Heart right ventricle (tissue), 16 donors: ENCODE results near the gene PPFIA1. TPM values are rescaled to one million over a fixed set of nuclear protein-coding genes. Genes with fewer than 3 reads are reported as not detected.

Experiments
- ATAC-seq, 8 donors: fragments of 200-7000 bp; cut with Tn5 transposase; one replicate each; pipeline ENCODE4 v1.9.1; 2020; ENCODE audit warnings: mild to moderate bottlenecking in 8 of 8, moderate library complexity in 8 of 8, moderate number of reproducible peaks in 1 of 8
- DNase-seq, 2 donors: peaks; one replicate each; pipeline ENCODE4 v3.0.0-alpha.2; 2020
- H3K27ac ChIP-seq, 10 donors: fragments of 200-600 bp; sonication (generic) in 2 of 10; one replicate each; pipeline versions ENCODE4 v1.5.0 to v1.8.0; 2020 to 2022; ENCODE audit warnings: mild to moderate bottlenecking in 3 of 10
- H3K27me3 ChIP-seq, 7 donors: fragments of 200-600 bp; one replicate each; pipeline ENCODE4 v1.8.0; 2021 to 2022; ENCODE audit warnings: mild to moderate bottlenecking in 2 of 7
- H3K36me3 ChIP-seq, 9 donors: fragments of 200-600 bp; sonication (generic) in 1 of 9; one replicate each; pipeline versions ENCODE4 v1.5.0 to v1.8.0; 2020 to 2022; ENCODE audit warnings: mild to moderate bottlenecking in 2 of 9
- H3K4me1 ChIP-seq, 9 donors: fragments of 200-600 bp; sonication (generic) in 1 of 9; one replicate each; pipeline versions ENCODE4 v1.5.0 to v1.8.0; 2020 to 2022; ENCODE audit warnings: mild to moderate bottlenecking in 4 of 9
- H3K4me3 ChIP-seq, 10 donors: fragments of 200-600 bp; sonication (generic) in 2 of 10; one replicate each; pipeline versions ENCODE4 v1.5.0 to v1.8.0; 2020 to 2022; ENCODE audit warnings: mild to moderate bottlenecking in 7 of 10, moderate library complexity in 2 of 10
- H3K9me3 ChIP-seq, 11 donors: fragments of 200-600 bp in 10 of 11; sonication (generic) in 2 of 11; one replicate each; pipeline versions ENCODE4 v1.5.0 to v1.8.0; 2013 to 2022; ENCODE audit warnings: mild to moderate bottlenecking in 2 of 11, control low read depth in 1 of 11, moderate library complexity in 1 of 11
- CTCF ChIP-seq, 9 donors: fragments of 200-600 bp; sonication (generic) in 2 of 9; IDR thresholded peaks; one replicate each; pipeline versions ENCODE4 v1.5.0 to v1.8.0; 2021 to 2022; ENCODE audit warnings: antibody characterized with exemption in 9 of 9, mild to moderate bottlenecking in 5 of 9, moderate library complexity in 1 of 9
- WGBS, 2 donors: extraction: QIAGEN DNeasy Blood & Tissue Kit; methylation state at CpG; one replicate each; pipeline ENCODE4 v1.1.7; 2013; ENCODE audit warnings: inconsistent platforms in 1 of 2; 5-methylcytosine and 5-hydroxymethylcytosine counted together
- intact Hi-C, 10 donors: fragments of 100-400 bp; cut with DNase I; formaldehyde crosslinking; loops; one replicate each; pipeline versions ENCODE4 v1.11.1 to v1.14.2; 2022
- polyA plus RNA-seq, 2 donors: library from polyadenylated mRNA; stranded (reverse); fragments of 200-250 nt; gene quantifications; one replicate each; pipeline ENCODE4 v1.2.3, GENCODE V29; 2013
- total RNA-seq, 10 donors: library from RNA; stranded (reverse); fragmentation: NEBNext Ultra II Directional in 3 of 10; extraction: Animal tissue kit (Norgen Biotek cat#: 25700) in 3 of 10; gene quantifications; one replicate each; pipeline versions ENCODE4 v1.2.1 to v1.2.4, GENCODE V29; 2021 to 2023
- donor health status: Arrhythmogenic right ventricular cardiomyopathy.
- donor health status: ischemic (EF 13 %, LVEDD 7.1; RV severe dilation, severe dysfunction).
- donor health status: healthy with polysubstance abuse.
- donor health status: DM: no; HTN: yes; CAD: no.
- donor health status: DM: no; HTN: no; CAD: no.
- donor health status: ischemic (EF 25% LVEDD 6.9; RV normal size, moderate dysfunction).
- donor health status: ischemic (EF 25% LVEDD 5.7; RV mildly dilated, moderate dysfunction).
- donor health status: healthy.
- donor health status: DM: yes; HTN: yes; CAD: no.
- donor health status: Ischemic cardiomyopathy.
- donor health status: ischemic (EF 35%, LVEDD 5.7; RV mildly dilated, moderate dysfunction).
- donor health status: nonischemic (EF 11% LVEDD 7.7; RV severe dilation, severe dysfunction).
- donor health status: DM: yes; HTN: yes; CAD: no.
- donor health status: PGD.
- donor health status: ischemic (EF 29% LVEDD 5.4; RV normal size, mild dysfunction).
- donor health status: nonischemic (EF 23%, LVEDD 6.1; RV moderate dilation, normal function).

PPFIA1 gene
- total and polyA plus RNA-seq, 12 donors = 14.0 to 57.2 (median 39.0) TPM

GRCh38 chr11:70424765-70425344, 154.4 kb downstream of the PPFIA1 start:
- ATAC-seq (no peak), DNase-seq (no peak)
- Histone ChIP-seq H3K9me3 (no peaks in the 10 kb centered on the region), H3K27me3 (peaks cover 0 to 49% (median 0%) of the 10 kb centered on the region in 7 donors), H3K4me1 (peaks cover 0 to 4% (median 0%) of the 10 kb centered on the region in 9 donors), H3K27ac (no peak overlapping the region), H3K36me3 (peaks cover 4 to 100% (median 60%) of the 10 kb centered on the region in 9 donors), H3K4me3 (no peak overlapping the region)
- no peak for TF ChIP-seq CTCF (IDR thresholded peaks at IDR 0.05)
- intact Hi-C loops = loop anchor here in 1 of 10 donors (2.0 kb wide), 1 partner anchor 44 kb away; no protein-coding TSS in a partner anchor
- WGBS, 2 donors = 84 to 90% methylated on average over 14 of the region's 14 CpGs

GRCh38 chr11:70427436-70427835, 156.9 kb downstream of the PPFIA1 start:
- Histone ChIP-seq H3K4me1 (peaks cover 0 to 4% (median 0%) of the 10 kb centered on the region in 9 donors), H3K27me3 (peaks cover 0 to 48% (median 0%) of the 10 kb centered on the region in 7 donors), H3K27ac (no peak overlapping the region), H3K36me3 (peaks cover 13 to 100% (median 66%) of the 10 kb centered on the region in 9 donors), H3K4me3 (no peak overlapping the region), H3K9me3 (no peaks in the 10 kb centered on the region)
- no peak for TF ChIP-seq CTCF (IDR thresholded peaks at IDR 0.05)
- WGBS, 2 donors = 91 to 97% methylated on average over 11 of the region's 11 CpGs
- ATAC-seq (no peak), DNase-seq (no peak)
- intact Hi-C loops = no loop called here

- no peak for DNase-seq
- intact Hi-C loops = no loop called here
- peaks cover 19 to 100% (median 70%) of the 10 kb centered on the region in 9 donors for H3K36me3 ChIP-seq
- WGBS, 2 donors = 93 to 96% methylated on average over 18 of the region's 18 CpGs
- H3K4me3 ChIP-seq = no peak overlapping the region
- peaks cover 0 to 43% (median 0%) of the 10 kb centered on the region in 7 donors for H3K27me3 ChIP-seq
- no peaks in the 10 kb centered on the region for H3K9me3 ChIP-seq
- peaks cover 0 to 3% (median 0%) of the 10 kb centered on the region in 9 donors for H3K4me1 ChIP-seq
- ATAC-seq = no peak
- TF ChIP-seq CTCF (IDR thresholded peaks at IDR 0.05) = no peak
- no peak overlapping the region for H3K27ac ChIP-seq
Observed at GRCh38 chr11:70428701-70429427, 158.4 kb downstream of the PPFIA1 start.

DNA sequence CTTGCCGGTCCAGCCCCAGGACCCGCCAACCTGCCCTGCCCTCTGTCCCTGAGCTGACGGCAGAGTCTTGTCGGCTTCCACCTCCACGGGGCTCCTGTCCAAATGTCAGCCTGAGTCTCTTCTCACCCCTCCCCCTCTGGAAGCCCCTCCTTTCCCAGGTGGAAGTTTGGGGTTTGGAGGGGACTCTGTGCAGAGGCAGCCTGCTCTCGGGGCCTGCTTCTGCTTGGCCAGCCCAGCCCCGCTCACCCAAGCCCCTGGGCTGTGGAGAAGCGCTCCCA, 158.9 kb downstream of the PPFIA1 start:
- Histone ChIP-seq H3K9me3 (no peaks in the 10 kb centered on the region), H3K27ac (no peak overlapping the region), H3K4me1 (peaks cover 0 to 3% (median 0%) of the 10 kb centered on the region in 9 donors), H3K27me3 (peaks cover 0 to 43% (median 0%) of the 10 kb centered on the region in 7 donors), H3K4me3 (no peak overlapping the region), H3K36me3 (peaks cover 22 to 100% (median 73%) of the 10 kb centered on the region in 9 donors)
- DNase-seq (no peak), ATAC-seq (no peak)
- WGBS, 2 donors = 70 to 78% methylated on average over 8 of the region's 8 CpGs
- intact Hi-C loops = no loop called here
- TF ChIP-seq CTCF (IDR thresholded peaks at IDR 0.05) = no peak
